MCF 10A (cell line): ENCODE measurements around the gene POLR1F. TPM values are rescaled to one million over a fixed set of nuclear protein-coding genes. Genes with fewer than 3 reads are reported as not detected.
A peak's percentile ranks its signal among the peaks of the same experiment; 100 is the strongest.

ENCODE experiments used
- BruUV-seq: library from RNA; stranded (reverse); fragments of 400-500 nt; replicated peaks from 2 replicates; lab custom pipeline; 2021; lab: Mats Ljungman, UMichigan
- CTCF ChIA-PET: fragments of 300-600 bp; sonication (Branson Sonifier 250); formaldehyde crosslinking; extraction: SDS; loops from one replicate; lab custom pipeline; 2021; ENCODE audit warnings: antibody characterized with exemption, inconsistent platforms; lab: Yijun Ruan, JAX
- POLR2A ChIA-PET: fragments of 300-600, 350-650 bp; sonication (Branson Sonifier 250); formaldehyde crosslinking; extraction: SDS; loops from one replicate; lab custom pipeline; 2020; ENCODE audit warnings: antibody characterized with exemption, inconsistent platforms; lab: Yijun Ruan, JAX
- DNase-seq: peaks from one replicate; pipeline ENCODE4 v3.0.0-alpha.2; 2018; ENCODE audit not compliant: unreplicated experiment
- H3K27ac Mint-ChIP-seq: one replicate; pipeline ENCODE4 v1.8.0; 2022; ENCODE audit warnings: mild to moderate bottlenecking, low read depth, mixed read lengths; ENCODE audit not compliant: unreplicated experiment
- H3K27me3 Mint-ChIP-seq: one replicate; pipeline ENCODE4 v1.8.0; 2022; ENCODE audit warnings: mixed read lengths; ENCODE audit not compliant: insufficient read depth, unreplicated experiment
- H3K36me3 Mint-ChIP-seq: one replicate; pipeline ENCODE4 v1.8.0; 2022; ENCODE audit warnings: mild to moderate bottlenecking, moderate library complexity, mixed read lengths; ENCODE audit not compliant: insufficient read depth, unreplicated experiment
- H3K4me1 Mint-ChIP-seq: one replicate; pipeline ENCODE4 v1.8.0; 2022; ENCODE audit warnings: mixed read lengths; ENCODE audit not compliant: insufficient read depth, unreplicated experiment
- H3K4me3 Mint-ChIP-seq: one replicate; pipeline ENCODE4 v1.8.0; 2022; ENCODE audit warnings: mild to moderate bottlenecking, moderate library complexity, mixed read lengths; ENCODE audit not compliant: unreplicated experiment
- H3K9me3 Mint-ChIP-seq: one replicate; pipeline ENCODE4 v1.8.0; 2022; ENCODE audit warnings: mixed read lengths; ENCODE audit not compliant: unreplicated experiment
- intact Hi-C: fragments of 100-400 bp; cut with micrococcal nuclease; formaldehyde crosslinking; loops from 2 replicates; pipeline ENCODE4 v1.14.1; 2022
- total RNA-seq: library from RNA; stranded (reverse); gene quantifications from 2 replicates; pipeline ENCODE4 v1.2.3, GENCODE V29; 2022
- TF ChIP-seq, protein P1 (sequence below): fragments of 200-600 bp; IDR thresholded peaks from one replicate; pipeline ENCODE4 v1.8.0; 2022; ENCODE audit warnings: antibody characterized with exemption, mild to moderate bottlenecking; ENCODE audit not compliant: unreplicated experiment

POLR1F gene
- total RNA-seq, 1 experiment from 2014 or later, result 22.8 TPM

- POLR2A ChIA-PET, result interaction anchor here (1.0 kb wide), 1 partner anchor 623 kb away, joined by 3 read pairs; no protein-coding TSS in a partner anchor
- Mint-ChIP-seq H3K9me3 (peaks cover 8% of the 10 kb centered on the region), H3K36me3 (peaks cover 13% of the 10 kb centered on the region), H3K4me3 (peak overlapping the region; percentile 97), H3K27me3 (no peaks in the 10 kb centered on the region), H3K4me1 (peaks cover 38% of the 10 kb centered on the region), H3K27ac (peak overlapping the region; percentile 94)
- intact Hi-C loops, result no loop called here
- peak; percentile 17 for DNase-seq
- no TSS peak for BruUV-seq
- TF ChIP-seq, protein P1, sequence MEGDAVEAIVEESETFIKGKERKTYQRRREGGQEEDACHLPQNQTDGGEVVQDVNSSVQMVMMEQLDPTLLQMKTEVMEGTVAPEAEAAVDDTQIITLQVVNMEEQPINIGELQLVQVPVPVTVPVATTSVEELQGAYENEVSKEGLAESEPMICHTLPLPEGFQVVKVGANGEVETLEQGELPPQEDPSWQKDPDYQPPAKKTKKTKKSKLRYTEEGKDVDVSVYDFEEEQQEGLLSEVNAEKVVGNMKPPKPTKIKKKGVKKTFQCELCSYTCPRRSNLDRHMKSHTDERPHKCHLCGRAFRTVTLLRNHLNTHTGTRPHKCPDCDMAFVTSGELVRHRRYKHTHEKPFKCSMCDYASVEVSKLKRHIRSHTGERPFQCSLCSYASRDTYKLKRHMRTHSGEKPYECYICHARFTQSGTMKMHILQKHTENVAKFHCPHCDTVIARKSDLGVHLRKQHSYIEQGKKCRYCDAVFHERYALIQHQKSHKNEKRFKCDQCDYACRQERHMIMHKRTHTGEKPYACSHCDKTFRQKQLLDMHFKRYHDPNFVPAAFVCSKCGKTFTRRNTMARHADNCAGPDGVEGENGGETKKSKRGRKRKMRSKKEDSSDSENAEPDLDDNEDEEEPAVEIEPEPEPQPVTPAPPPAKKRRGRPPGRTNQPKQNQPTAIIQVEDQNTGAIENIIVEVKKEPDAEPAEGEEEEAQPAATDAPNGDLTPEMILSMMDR, result no peak
- CTCF ChIA-PET, result interaction anchor here (0.6 to 0.8 kb wide), 3 partner anchors 140 to 1354 kb away, joined by 3 to 4 read pairs (median 3); no protein-coding TSS in a partner anchor
Measured at GRCh38 chr7:19707240-19707639, 1.6 kb downstream of the POLR1F start.

DNA sequence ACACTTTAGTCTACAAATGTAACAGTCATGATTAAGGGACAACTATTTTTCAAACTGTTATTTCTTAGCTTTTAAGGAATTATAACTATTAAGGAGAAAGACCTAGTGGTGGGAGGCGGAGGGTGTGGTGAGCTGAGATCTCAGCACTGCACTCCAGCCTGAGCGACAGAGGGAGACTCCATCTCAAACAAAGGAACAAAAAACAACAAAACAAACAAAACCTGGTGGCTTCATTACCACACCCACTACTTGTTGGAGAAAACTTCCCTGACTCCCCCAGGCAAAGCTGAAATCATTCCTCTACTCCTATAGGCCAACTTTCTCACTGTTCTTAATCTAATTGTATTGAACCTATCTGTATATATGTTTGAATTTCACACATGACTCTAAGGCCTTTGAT lies 3.2 kb downstream of the POLR1F start:
- Mint-ChIP-seq H3K4me1 (peaks cover 38% of the 10 kb centered on the region), H3K9me3 (peaks cover 8% of the 10 kb centered on the region), H3K27me3 (no peaks in the 10 kb centered on the region), H3K36me3 (peaks cover 15% of the 10 kb centered on the region), H3K27ac (peak overlapping the region; percentile 39), H3K4me3 (peak overlapping the region; percentile 36)
- ChIA-PET POLR2A (interaction anchor here (0.9 kb wide), 1 partner anchor 943 kb away, joined by 3 read pairs; no protein-coding TSS in a partner anchor), CTCF (interaction anchor here (1.2 kb wide), 1 partner anchor 713 kb away, joined by 3 read pairs; no protein-coding TSS in a partner anchor)
- intact Hi-C loops, result no loop called here
- no TSS peak for BruUV-seq
- DNase-seq, result no peak
- TF ChIP-seq, protein P1, result no peak

DNA sequence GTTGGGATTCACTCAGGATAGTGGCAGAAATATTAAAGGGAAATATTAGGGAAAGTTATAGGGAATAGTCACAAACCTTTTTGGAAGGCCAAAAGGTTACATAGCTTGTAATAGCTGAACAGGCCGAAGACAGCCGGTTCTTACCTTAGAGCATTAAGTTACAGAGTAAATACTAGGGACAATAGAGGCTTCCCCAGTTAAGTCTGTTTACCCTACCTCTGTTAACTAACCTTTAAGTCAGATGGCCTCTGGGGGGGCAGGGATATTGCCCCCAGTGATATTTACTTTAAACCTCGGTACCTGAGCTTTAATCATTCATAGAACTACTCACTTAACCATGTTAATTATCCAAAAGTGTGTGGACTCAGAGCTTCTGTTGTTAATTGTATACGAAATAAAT lies 7.4 kb downstream of the POLR1F start:
- Mint-ChIP-seq H3K36me3 (peaks cover 27% of the 10 kb centered on the region), H3K9me3 (peaks cover 8% of the 10 kb centered on the region), H3K4me3 (no peak overlapping the region), H3K27me3 (no peaks in the 10 kb centered on the region), H3K27ac (no peak overlapping the region), H3K4me1 (peaks cover 10% of the 10 kb centered on the region)
- ChIA-PET POLR2A (no interaction called here), CTCF (no interaction called here)
- BruUV-seq, result no TSS peak
- no peak for DNase-seq
- intact Hi-C loops, result no loop called here
- TF ChIP-seq, protein P1, result no peak

- peaks cover 5% of the 10 kb centered on the region for H3K4me1 Mint-ChIP-seq
- no peak overlapping the region for H3K4me3 Mint-ChIP-seq
- intact Hi-C loops, result no loop called here
- BruUV-seq, result no TSS peak
- H3K27ac Mint-ChIP-seq, result no peak overlapping the region
- H3K36me3 Mint-ChIP-seq, result peaks cover 27% of the 10 kb centered on the region
- DNase-seq, result no peak
- H3K9me3 Mint-ChIP-seq, result peaks cover 8% of the 10 kb centered on the region
- ChIA-PET POLR2A (interaction anchor here (0.7 to 2.5 kb wide), 3 partner anchors 8 to 1192 kb away, joined by 3 to 18 read pairs (median 3); partner anchors contain the start of gene POLR1F), CTCF (interaction anchor here (0.8 to 2.1 kb wide), 2 partner anchors 9 to 12 kb away, joined by 4 to 10 read pairs; no protein-coding TSS in a partner anchor)
- TF ChIP-seq, protein P1, result no peak
- H3K27me3 Mint-ChIP-seq, result no peaks in the 10 kb centered on the region
Measured at GRCh38 chr7:19700936-19701335, 7.9 kb downstream of the POLR1F start.
